Neural progenitor cell (in vitro differentiated cells): ENCODE measurements around the gene ENSA. TPM values are rescaled to one million over a fixed set of nuclear protein-coding genes. Genes with fewer than 3 reads are reported as not detected.
"Not testable (repeated sequence)": the region's sequence is repeated elsewhere in the genome, so short reads cannot be mapped to it uniquely, and the experiment has no call there.

Source experiments
- DNase-seq: peaks from one replicate; pipeline ENCODE4 v3.0.0-alpha.2; 2016; ENCODE audit warnings: low spot score
- H2AFZ ChIP-seq: fragments of 200-600 bp; sonication (generic); replicated peaks from 2 replicates; pipeline ENCODE4 v1.6.1; 2016; ENCODE audit warnings: antibody characterized with exemption
- H3F3A ChIP-seq: fragments of 200-600 bp; sonication (generic); 2 replicates; pipeline ENCODE4 v1.6.1; 2016; ENCODE audit warnings: antibody characterized with exemption, low read depth
- H3K27ac ChIP-seq: fragments of 200-600 bp; sonication (generic); 2 replicates; pipeline ENCODE4 v1.5.1; 2016; ENCODE audit warnings: mild to moderate bottlenecking
- H3K27me3 ChIP-seq: fragments of 200-600 bp; sonication (generic); 2 replicates; pipeline ENCODE4 v1.6.1; 2016; ENCODE audit warnings: mild to moderate bottlenecking, moderate library complexity
- H3K36me3 ChIP-seq: fragments of 200-600 bp; sonication (generic); 2 replicates; pipeline ENCODE4 v1.5.1; 2016
- H3K4me1 ChIP-seq: fragments of 200-600 bp; sonication (generic); 2 replicates; pipeline ENCODE4 v1.6.1; 2016; ENCODE audit warnings: mixed run types
- H3K4me2 ChIP-seq: fragments of 200-600 bp; sonication (generic); 2 replicates; pipeline ENCODE4 v1.6.1; 2016
- H3K4me3 ChIP-seq: fragments of 200-600 bp; sonication (generic); 2 replicates; pipeline ENCODE4 v1.5.1; 2016
- H3K79me2 ChIP-seq: fragments of 200-600 bp; sonication (generic); 2 replicates; pipeline ENCODE4 v1.6.1; 2016; ENCODE audit warnings: low read depth
- H3K9ac ChIP-seq: fragments of 200-600 bp; sonication (generic); 2 replicates; pipeline ENCODE4 v1.6.1; 2016
- H3K9me3 ChIP-seq: fragments of 200-600 bp; sonication (generic); 2 replicates; pipeline ENCODE4 v1.5.1; 2016; ENCODE audit warnings: low read depth
- H4K20me1 ChIP-seq: fragments of 200-600 bp; sonication (generic); 2 replicates; pipeline ENCODE4 v1.6.1; 2016; ENCODE audit warnings: low read depth
- H3K27ac Mint-ChIP-seq: 3 replicates; pipeline ENCODE4 v1.8.0; 2021; ENCODE audit warnings: mixed read lengths
- H3K27me3 Mint-ChIP-seq: 2 replicates; pipeline ENCODE4 v1.8.0; 2022; ENCODE audit warnings: low read depth, mild to moderate bottlenecking, inconsistent platforms, moderate library complexity, mixed read lengths; ENCODE audit not compliant: insufficient read depth
- H3K36me3 Mint-ChIP-seq: 3 replicates; pipeline ENCODE4 v1.8.0; 2021; ENCODE audit warnings: mixed read lengths
- H3K4me1 Mint-ChIP-seq: 3 replicates; pipeline ENCODE4 v1.8.0; 2021; ENCODE audit warnings: mixed read lengths
- H3K4me3 Mint-ChIP-seq: 3 replicates; pipeline ENCODE4 v1.8.0; 2021; ENCODE audit warnings: mild to moderate bottlenecking, moderate library complexity, mixed read lengths
- H3K9me3 Mint-ChIP-seq: 3 replicates; pipeline ENCODE4 v1.8.0; 2020; ENCODE audit warnings: mixed read lengths
- EZH2 ChIP-seq: fragments of 200-600 bp; sonication (generic); IDR thresholded peaks from 2 replicates; pipeline ENCODE4 v1.6.1; 2017; ENCODE audit warnings: antibody characterized with exemption, mild to moderate bottlenecking, moderate library complexity
- EZH2phosphoT487 ChIP-seq: fragments of 200-600 bp; sonication (generic); IDR thresholded peaks from 2 replicates; pipeline ENCODE4 v1.6.1; 2017; ENCODE audit warnings: antibody characterized with exemption
- total RNA-seq: library from RNA; depleted of rRNA; stranded (reverse); fragments of >200 nt; gene quantifications from 2 replicates; pipeline ENCODE4 v1.2.3, GENCODE V29; 2015; ENCODE audit warnings: low replicate concordance
- TF ChIP-seq, protein P1 (sequence below): fragments of 200-600 bp; sonication (generic); IDR thresholded peaks from 2 replicates; pipeline ENCODE4 v1.5.1; 2017; ENCODE audit warnings: antibody characterized with exemption, mild to moderate bottlenecking

Gene ENSA
- total RNA-seq, 1 donor from 2014 or later, result 201 TPM

DNA sequence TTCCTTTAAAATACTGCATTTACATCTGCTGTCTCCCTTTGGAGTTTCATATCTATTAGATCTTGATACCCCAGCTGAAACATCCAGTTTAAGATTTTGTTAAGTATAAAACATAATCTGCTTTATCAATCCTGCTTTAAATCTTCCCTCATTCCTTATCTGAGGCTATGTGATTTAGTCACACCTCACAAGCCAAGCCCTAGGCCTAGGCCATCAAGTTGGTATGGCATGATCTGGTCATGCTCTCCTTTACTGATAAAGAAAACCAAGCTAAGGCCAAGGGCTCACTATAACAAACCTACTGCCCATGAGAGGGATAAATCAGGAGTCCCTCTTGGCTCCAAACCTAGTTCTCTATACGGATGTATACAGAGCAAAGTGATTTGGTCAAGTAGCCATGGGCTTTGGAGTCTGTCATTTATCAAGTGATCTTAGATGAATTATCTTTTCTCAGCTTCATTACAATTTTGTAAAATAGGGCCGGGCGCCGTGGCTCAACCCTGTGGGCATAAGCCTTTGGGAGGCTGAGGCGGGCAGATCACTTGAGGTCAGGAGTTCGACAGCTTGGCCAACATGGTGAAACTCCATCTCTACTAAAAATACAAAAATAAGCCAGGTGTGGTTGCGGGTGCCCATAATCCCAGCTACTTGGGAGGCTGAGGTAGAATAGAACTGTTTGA lies 22.8 kb downstream of the ENSA start:
- no peak overlapping the region for H3K4me3 Mint-ChIP-seq
- no peak overlapping the region for H3K27ac Mint-ChIP-seq
- no peaks in the 10 kb centered on the region for H3K9me3 ChIP-seq

DNA sequence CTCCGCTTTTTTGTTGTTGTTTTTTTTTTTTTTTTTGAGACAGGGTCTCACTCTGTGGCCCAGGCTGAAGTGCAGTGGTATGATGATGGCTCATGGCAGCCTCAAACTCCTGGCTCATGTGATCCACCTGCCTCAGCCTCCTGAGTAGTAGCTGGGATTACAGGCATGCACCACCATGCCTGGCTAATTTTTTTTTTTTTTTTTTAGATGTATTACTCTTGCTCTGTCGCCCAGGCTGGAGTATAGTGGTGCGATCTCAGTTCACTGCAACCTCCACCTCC lies 24.0 kb downstream of the ENSA start:
- H3K4me2 ChIP-seq, result not testable (repeated sequence)

More for the DNA sequence above, 22.8 kb downstream of the ENSA start:
- no peaks in the 10 kb centered on the region for H3K27me3 Mint-ChIP-seq
- H3K27ac ChIP-seq, result no peak overlapping the region
- H3K4me3 ChIP-seq, result no peak overlapping the region
- no peaks in the 10 kb centered on the region for H4K20me1 ChIP-seq
- peaks cover 45% of the 10 kb centered on the region for H3F3A ChIP-seq
- H3K4me2 ChIP-seq, result no peak overlapping the region
- no peak overlapping the region for H2AFZ ChIP-seq
- H3K79me2 ChIP-seq, result no peaks in the 10 kb centered on the region
- peaks cover 27% of the 10 kb centered on the region for H3K4me1 Mint-ChIP-seq
- H3K27me3 ChIP-seq, result no peaks in the 10 kb centered on the region
- peaks cover 18% of the 10 kb centered on the region for H3K36me3 Mint-ChIP-seq
- H3K9me3 Mint-ChIP-seq, result no peaks in the 10 kb centered on the region
- H3K36me3 ChIP-seq, result no peaks in the 10 kb centered on the region
- DNase-seq, result no peak
- H3K4me1 ChIP-seq, result peaks cover 26% of the 10 kb centered on the region
- TF ChIP-seq, protein P1, sequence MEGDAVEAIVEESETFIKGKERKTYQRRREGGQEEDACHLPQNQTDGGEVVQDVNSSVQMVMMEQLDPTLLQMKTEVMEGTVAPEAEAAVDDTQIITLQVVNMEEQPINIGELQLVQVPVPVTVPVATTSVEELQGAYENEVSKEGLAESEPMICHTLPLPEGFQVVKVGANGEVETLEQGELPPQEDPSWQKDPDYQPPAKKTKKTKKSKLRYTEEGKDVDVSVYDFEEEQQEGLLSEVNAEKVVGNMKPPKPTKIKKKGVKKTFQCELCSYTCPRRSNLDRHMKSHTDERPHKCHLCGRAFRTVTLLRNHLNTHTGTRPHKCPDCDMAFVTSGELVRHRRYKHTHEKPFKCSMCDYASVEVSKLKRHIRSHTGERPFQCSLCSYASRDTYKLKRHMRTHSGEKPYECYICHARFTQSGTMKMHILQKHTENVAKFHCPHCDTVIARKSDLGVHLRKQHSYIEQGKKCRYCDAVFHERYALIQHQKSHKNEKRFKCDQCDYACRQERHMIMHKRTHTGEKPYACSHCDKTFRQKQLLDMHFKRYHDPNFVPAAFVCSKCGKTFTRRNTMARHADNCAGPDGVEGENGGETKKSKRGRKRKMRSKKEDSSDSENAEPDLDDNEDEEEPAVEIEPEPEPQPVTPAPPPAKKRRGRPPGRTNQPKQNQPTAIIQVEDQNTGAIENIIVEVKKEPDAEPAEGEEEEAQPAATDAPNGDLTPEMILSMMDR, result no peak
- TF ChIP-seq EZH2 (no peak), EZH2phosphoT487 (no peak)
- no peak overlapping the region for H3K9ac ChIP-seq

DNA sequence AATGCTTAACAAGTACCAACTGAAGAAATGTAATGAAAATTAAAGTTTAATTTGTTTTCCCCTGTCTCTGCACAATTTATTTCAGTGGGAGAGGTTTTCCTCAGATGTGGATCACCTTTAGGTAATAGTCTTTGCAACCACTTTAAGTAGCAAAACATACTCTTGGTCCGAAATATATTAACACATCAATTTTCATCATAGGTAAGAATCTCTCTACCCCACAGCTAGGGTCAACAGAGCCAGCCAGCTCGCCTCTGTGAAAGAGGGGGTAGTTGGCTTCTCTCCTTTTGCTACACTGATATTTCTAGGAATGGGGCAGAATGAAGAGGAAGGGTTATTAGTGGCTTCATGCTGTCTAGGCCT lies 25.2 kb downstream of the ENSA start:
- Mint-ChIP-seq H3K36me3 (peaks cover 22% of the 10 kb centered on the region), H3K4me3 (no peak overlapping the region), H3K9me3 (no peaks in the 10 kb centered on the region), H3K27me3 (no peaks in the 10 kb centered on the region), H3K4me1 (peaks cover 15% of the 10 kb centered on the region), H3K27ac (peak overlapping the region; percentile 92)
- Histone ChIP-seq H2AFZ (no peak overlapping the region), H3K4me1 (peaks cover 19% of the 10 kb centered on the region), H3K36me3 (no peaks in the 10 kb centered on the region), H3K9ac (no peak overlapping the region), H3K27me3 (no peaks in the 10 kb centered on the region), H3K4me2 (peak overlapping the region; percentile 6), H3K79me2 (no peaks in the 10 kb centered on the region), H4K20me1 (no peaks in the 10 kb centered on the region), H3K9me3 (no peaks in the 10 kb centered on the region), H3F3A (peaks cover 27% of the 10 kb centered on the region), H3K27ac (peak overlapping the region; percentile 28), H3K4me3 (no peak overlapping the region)
- no peak for TF ChIP-seq EZH2phosphoT487
- DNase-seq, result no peak

More for the DNA sequence above, 24.0 kb downstream of the ENSA start:
- Mint-ChIP-seq H3K36me3 (peaks cover 16% of the 10 kb centered on the region), H3K4me1 (peaks cover 22% of the 10 kb centered on the region)
- H3K79me2 ChIP-seq, H3K9me3 Mint-ChIP-seq, H3K36me3 ChIP-seq, H3K9me3 ChIP-seq, H3K9ac ChIP-seq, H3K27me3 ChIP-seq, DNase-seq, H3K4me3 Mint-ChIP-seq, H2AFZ ChIP-seq, H4K20me1 ChIP-seq, H3K27ac Mint-ChIP-seq, H3K4me3 ChIP-seq, H3K27me3 Mint-ChIP-seq, H3K27ac ChIP-seq: not testable (repeated sequence)
- H3F3A ChIP-seq, result peaks cover 37% of the 10 kb centered on the region
- H3K4me1 ChIP-seq, result peaks cover 26% of the 10 kb centered on the region

DNA sequence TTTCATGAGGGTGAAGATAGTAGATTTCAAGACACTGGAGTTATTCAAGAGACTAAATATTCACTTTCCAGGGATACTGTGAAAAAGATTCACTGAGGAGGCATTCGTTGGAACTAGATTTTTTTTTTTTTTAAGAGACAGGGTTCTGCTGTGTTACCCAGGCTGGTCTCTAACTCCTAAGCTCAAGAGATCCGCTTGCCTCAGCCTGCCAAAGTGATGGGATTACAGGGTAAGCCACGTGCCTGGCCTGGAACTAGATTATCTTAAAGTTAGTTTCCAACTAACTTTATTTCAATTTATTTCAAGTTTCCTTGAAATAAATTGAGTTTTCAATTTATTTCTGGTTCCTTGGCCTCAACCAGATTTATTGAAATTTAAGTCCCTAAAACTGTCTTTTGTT lies 25.7 kb downstream of the ENSA start:
- H3K9me3 ChIP-seq, result no peaks in the 10 kb centered on the region
- no peak for DNase-seq
- no peak overlapping the region for H3K9ac ChIP-seq
- Mint-ChIP-seq H3K36me3 (peaks cover 22% of the 10 kb centered on the region), H3K4me3 (no peak overlapping the region), H3K27ac (no peak overlapping the region), H3K9me3 (no peaks in the 10 kb centered on the region), H3K4me1 (peaks cover 14% of the 10 kb centered on the region), H3K27me3 (no peaks in the 10 kb centered on the region)
- H3K36me3 ChIP-seq, result no peaks in the 10 kb centered on the region
- no peaks in the 10 kb centered on the region for H3K79me2 ChIP-seq
- H3K27ac ChIP-seq, result no peak overlapping the region
- H3K4me1 ChIP-seq, result peaks cover 18% of the 10 kb centered on the region
- no peaks in the 10 kb centered on the region for H3K27me3 ChIP-seq
- peaks cover 27% of the 10 kb centered on the region for H3F3A ChIP-seq
- TF ChIP-seq EZH2phosphoT487 (no peak), EZH2 (no peak)
- TF ChIP-seq, protein P1, result no peak
- no peaks in the 10 kb centered on the region for H4K20me1 ChIP-seq
- no peak overlapping the region for H3K4me3 ChIP-seq
- no peak overlapping the region for H2AFZ ChIP-seq
- H3K4me2 ChIP-seq, result no peak overlapping the region

DNA sequence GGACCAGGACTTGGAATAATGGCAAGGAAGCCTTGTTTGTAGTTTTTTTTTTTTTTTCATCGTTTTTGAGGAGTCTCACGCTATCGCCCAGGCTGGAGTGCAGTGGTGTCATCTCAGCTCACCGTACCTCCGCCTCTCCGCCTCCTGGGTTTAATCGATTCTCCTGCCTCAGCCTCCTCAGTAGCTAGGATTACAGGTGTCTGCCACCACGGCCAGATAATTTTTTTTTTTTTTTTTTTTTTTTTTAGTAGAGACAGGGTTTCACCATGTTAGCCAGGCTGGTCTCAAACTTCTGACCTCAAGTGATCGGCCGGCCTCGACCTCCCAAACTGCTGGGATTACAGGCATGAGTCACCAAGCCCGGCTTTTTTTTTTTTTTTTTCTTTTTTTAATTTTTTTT lies 27.0 kb downstream of the ENSA start:
- not testable (repeated sequence) for H3K27ac Mint-ChIP-seq, H3K4me3 ChIP-seq, H2AFZ ChIP-seq, H3K79me2 ChIP-seq, H3K27me3 ChIP-seq, H3K4me2 ChIP-seq, H3K9ac ChIP-seq, DNase-seq, H4K20me1 ChIP-seq, H3K9me3 ChIP-seq, H3K9me3 Mint-ChIP-seq, H3K27me3 Mint-ChIP-seq, H3K27ac ChIP-seq, H3K4me3 Mint-ChIP-seq, H3K36me3 ChIP-seq
- Mint-ChIP-seq H3K36me3 (peaks cover 22% of the 10 kb centered on the region), H3K4me1 (peaks cover 14% of the 10 kb centered on the region)
- Histone ChIP-seq H3K4me1 (peaks cover 18% of the 10 kb centered on the region), H3F3A (peaks cover 28% of the 10 kb centered on the region)
